Panc1 (cell line): ENCODE measurements around the gene ENPP7.

ENCODE experiments used
- TCF7L2 ChIP-seq: IDR thresholded peaks from 2 replicates; pipeline ENCODE4 v1.6.1; 2011; ENCODE audit warnings: mild to moderate bottlenecking, low read depth, low read length, inconsistent platforms
- TF ChIP-seq, protein P1 (sequence below): fragments of 450-650 bp; IDR thresholded peaks from 2 replicates; pipeline ENCODE4 v1.5.1; 2017; ENCODE audit warnings: mild to moderate bottlenecking

DNA sequence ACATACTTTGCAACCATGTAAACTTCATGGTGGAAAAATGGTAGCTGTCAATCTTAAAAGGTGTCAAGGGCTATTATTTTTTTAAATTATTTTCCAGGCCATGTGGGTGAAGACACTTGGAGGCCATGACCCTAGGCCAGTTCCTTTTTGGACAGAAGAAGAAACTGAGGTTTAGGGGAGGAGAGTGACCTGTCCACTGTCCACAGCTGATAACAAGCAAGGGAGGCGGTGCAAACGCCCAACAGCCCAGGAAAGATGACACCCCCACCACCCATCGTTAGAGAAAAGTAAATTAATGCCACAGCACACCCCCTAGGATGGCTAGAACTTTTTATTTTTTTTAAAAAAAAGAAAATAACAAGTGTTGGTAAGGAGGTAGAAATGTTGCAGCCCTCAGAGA, 19.2 kb downstream of the ENPP7 start:
- TF ChIP-seq, protein P1, sequence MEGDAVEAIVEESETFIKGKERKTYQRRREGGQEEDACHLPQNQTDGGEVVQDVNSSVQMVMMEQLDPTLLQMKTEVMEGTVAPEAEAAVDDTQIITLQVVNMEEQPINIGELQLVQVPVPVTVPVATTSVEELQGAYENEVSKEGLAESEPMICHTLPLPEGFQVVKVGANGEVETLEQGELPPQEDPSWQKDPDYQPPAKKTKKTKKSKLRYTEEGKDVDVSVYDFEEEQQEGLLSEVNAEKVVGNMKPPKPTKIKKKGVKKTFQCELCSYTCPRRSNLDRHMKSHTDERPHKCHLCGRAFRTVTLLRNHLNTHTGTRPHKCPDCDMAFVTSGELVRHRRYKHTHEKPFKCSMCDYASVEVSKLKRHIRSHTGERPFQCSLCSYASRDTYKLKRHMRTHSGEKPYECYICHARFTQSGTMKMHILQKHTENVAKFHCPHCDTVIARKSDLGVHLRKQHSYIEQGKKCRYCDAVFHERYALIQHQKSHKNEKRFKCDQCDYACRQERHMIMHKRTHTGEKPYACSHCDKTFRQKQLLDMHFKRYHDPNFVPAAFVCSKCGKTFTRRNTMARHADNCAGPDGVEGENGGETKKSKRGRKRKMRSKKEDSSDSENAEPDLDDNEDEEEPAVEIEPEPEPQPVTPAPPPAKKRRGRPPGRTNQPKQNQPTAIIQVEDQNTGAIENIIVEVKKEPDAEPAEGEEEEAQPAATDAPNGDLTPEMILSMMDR = no peak
- TF ChIP-seq TCF7L2 = no peak
